NCI-H2029 (cell line): Measurements from ENCODE around the gene HOXA1.

ENCODE experiments used
- DNase-seq: peaks from one replicate; lab custom pipeline; 2025; lab: John Stamatoyannopoulos, UW

The HOXA1 gene

GRCh38 chr7:27095897-27096767 lies at the start of gene HOXA1:
Gene HOXA1 (minus strand): TSS chr7:27096000. CDS start chr7:27095912, 88 bp downstream.
- no peak for DNase-seq

- no peak for DNase-seq
These were observed 49.5 kb upstream of the HOXA1 start for GRCh38 chr7:27145165-27145913.

GRCh38 chr7:27144781-27145164 lies 49.0 kb upstream of the HOXA1 start:
- DNase-seq = no peak

- DNase-seq = no peak
These were observed 48.4 kb upstream of the HOXA1 start for GRCh38 chr7:27143950-27144780.

- no peak for DNase-seq
These were observed 47.5 kb upstream of the HOXA1 start, which contains the start of gene HOXA5 for GRCh38 chr7:27143023-27143949. Gene HOXA5 (minus strand): TSS chr7:27143681. CDS start chr7:27143607, 74 bp downstream.

- DNase-seq = no peak
These were observed 46.8 kb upstream of the HOXA1 start for GRCh38 chr7:27142580-27143022.

- no peak for DNase-seq
These were observed 46.3 kb upstream of the HOXA1 start for GRCh38 chr7:27141923-27142579.

GRCh38 chr7:27141137-27141922 lies 45.5 kb upstream of the HOXA1 start:
- no peak for DNase-seq

- DNase-seq = no peak
These were observed 44.5 kb upstream of the HOXA1 start for GRCh38 chr7:27140126-27140857.

GRCh38 chr7:27139334-27140125 lies 43.7 kb upstream of the HOXA1 start:
- DNase-seq = no peak

GRCh38 chr7:27138985-27139333 lies 43.2 kb upstream of the HOXA1 start:
- DNase-seq = no peak

GRCh38 chr7:27138472-27138871 lies 42.7 kb upstream of the HOXA1 start:
- no peak for DNase-seq

GRCh38 chr7:27137640-27138315 lies 42.0 kb upstream of the HOXA1 start:
- no peak for DNase-seq

GRCh38 chr7:27134392-27134791 lies 38.6 kb upstream of the HOXA1 start:
- no peak for DNase-seq

- DNase-seq = no peak
These were observed 37.8 kb upstream of the HOXA1 start for GRCh38 chr7:27133409-27134231.

- no peak for DNase-seq
These were observed 37.2 kb upstream of the HOXA1 start for GRCh38 chr7:27132978-27133377.

GRCh38 chr7:27132214-27132613 lies 36.4 kb upstream of the HOXA1 start:
- DNase-seq = no peak
